HG03025 (cell line): ENCODE results near the gene CARMIL1.
"Not testable (repeated sequence)": the region's sequence is repeated elsewhere in the genome, so short reads cannot be mapped to it uniquely, and the experiment has no call there.

Experiments used
- ATAC-seq: cut with Tn5 transposase; IDR thresholded peaks from one replicate; pipeline ENCODE4 v1.9.1; 2021; ENCODE audit warnings: mild to moderate bottlenecking, moderate library complexity; ENCODE audit not compliant: unreplicated experiment, low FRiP score

The CARMIL1 gene

GRCh38 chr6:25360621-25361020 lies 81.4 kb downstream of the CARMIL1 start:
- ATAC-seq: no peak

- no peak for ATAC-seq
Measured at GRCh38 chr6:25363427-25363826, 84.3 kb downstream of the CARMIL1 start.

- ATAC-seq: no peak
Measured at GRCh38 chr6:25365154-25365553, 86.0 kb downstream of the CARMIL1 start.

GRCh38 chr6:25366903-25367545 lies 87.8 kb downstream of the CARMIL1 start:
- ATAC-seq: no peak

- ATAC-seq: no peak
Measured at GRCh38 chr6:25369036-25369432, 89.9 kb downstream of the CARMIL1 start.

GRCh38 chr6:25369433-25370177 lies 90.4 kb downstream of the CARMIL1 start:
- ATAC-seq: no peak

- ATAC-seq: no peak
Measured at GRCh38 chr6:25370178-25371036, 91.2 kb downstream of the CARMIL1 start.

- ATAC-seq: no peak
Measured at GRCh38 chr6:25371037-25371347, 91.8 kb downstream of the CARMIL1 start.

- no peak for ATAC-seq
Measured at GRCh38 chr6:25375125-25375524, 96.0 kb downstream of the CARMIL1 start.

- ATAC-seq: no peak
Measured at GRCh38 chr6:25377664-25378063, 98.5 kb downstream of the CARMIL1 start.

- no peak for ATAC-seq
Measured at GRCh38 chr6:25381077-25381476, 101.9 kb downstream of the CARMIL1 start.

GRCh38 chr6:25382476-25382875 lies 103.3 kb downstream of the CARMIL1 start:
- not testable (repeated sequence) for ATAC-seq

GRCh38 chr6:25384234-25384633 lies 105.1 kb downstream of the CARMIL1 start:
- no peak for ATAC-seq

- ATAC-seq: no peak
Measured at GRCh38 chr6:25384967-25385366, 105.8 kb downstream of the CARMIL1 start.

GRCh38 chr6:25387483-25387882 lies 108.3 kb downstream of the CARMIL1 start:
- no peak for ATAC-seq

- no peak for ATAC-seq
Measured at GRCh38 chr6:25387911-25388310, 108.7 kb downstream of the CARMIL1 start.

GRCh38 chr6:25388776-25389175 lies 109.6 kb downstream of the CARMIL1 start:
- no peak for ATAC-seq

GRCh38 chr6:25389471-25389870 lies 110.3 kb downstream of the CARMIL1 start:
- ATAC-seq: no peak

- no peak for ATAC-seq
Measured at GRCh38 chr6:25392372-25392771, 113.2 kb downstream of the CARMIL1 start.

- ATAC-seq: no peak
Measured at GRCh38 chr6:25395731-25396130, 116.6 kb downstream of the CARMIL1 start.

GRCh38 chr6:25397406-25397805 lies 118.2 kb downstream of the CARMIL1 start:
- no peak for ATAC-seq
